ENCODE results near the gene BEGAIN.

The BEGAIN gene

DNA sequence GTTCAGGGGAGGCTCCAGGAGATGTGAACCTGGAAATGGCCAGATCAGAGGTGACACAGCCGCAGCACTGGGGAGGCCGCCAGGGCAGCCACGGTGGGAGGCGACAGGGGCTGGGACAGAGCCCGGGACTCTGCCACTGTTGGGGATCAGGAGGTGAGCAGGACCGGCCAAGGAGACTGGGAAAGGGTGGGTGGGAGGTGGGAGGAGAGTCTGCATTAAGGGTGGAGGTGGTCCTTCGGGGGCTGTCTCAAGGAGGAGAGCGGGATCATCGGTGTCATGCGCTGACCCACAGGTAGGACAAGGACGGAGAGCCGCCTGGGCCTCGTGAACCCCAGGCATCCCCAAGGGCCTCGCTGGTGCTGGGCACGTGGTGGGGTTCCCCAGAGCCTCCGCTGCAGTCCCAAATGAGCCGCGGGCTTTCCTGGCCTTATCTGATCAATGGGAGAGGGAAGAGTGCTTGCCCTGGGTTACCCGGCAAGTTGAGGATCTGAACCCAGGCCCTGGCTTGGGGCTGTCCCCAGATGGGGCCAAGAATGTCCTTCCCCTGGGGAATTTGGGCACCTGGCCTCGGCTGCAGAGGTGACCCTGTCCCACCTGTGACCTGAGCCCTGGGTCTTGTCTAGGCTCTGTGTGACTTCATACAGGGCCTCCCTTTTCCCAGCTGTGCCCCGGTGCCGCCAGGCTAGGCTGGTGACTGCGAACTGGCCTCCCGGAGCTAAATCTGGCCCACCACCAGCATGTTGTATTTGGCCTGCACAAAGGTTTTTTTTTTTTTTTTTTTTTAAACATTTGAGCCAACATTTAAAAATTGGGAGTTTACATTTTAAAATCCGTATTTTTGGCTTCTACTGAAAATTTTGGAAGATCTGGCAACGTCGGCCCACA, 13.2 kb downstream of the BEGAIN start:
- no peak for DNase-seq (ENCODE audit: low spot score)
- TF ChIP-seq, protein P1, sequence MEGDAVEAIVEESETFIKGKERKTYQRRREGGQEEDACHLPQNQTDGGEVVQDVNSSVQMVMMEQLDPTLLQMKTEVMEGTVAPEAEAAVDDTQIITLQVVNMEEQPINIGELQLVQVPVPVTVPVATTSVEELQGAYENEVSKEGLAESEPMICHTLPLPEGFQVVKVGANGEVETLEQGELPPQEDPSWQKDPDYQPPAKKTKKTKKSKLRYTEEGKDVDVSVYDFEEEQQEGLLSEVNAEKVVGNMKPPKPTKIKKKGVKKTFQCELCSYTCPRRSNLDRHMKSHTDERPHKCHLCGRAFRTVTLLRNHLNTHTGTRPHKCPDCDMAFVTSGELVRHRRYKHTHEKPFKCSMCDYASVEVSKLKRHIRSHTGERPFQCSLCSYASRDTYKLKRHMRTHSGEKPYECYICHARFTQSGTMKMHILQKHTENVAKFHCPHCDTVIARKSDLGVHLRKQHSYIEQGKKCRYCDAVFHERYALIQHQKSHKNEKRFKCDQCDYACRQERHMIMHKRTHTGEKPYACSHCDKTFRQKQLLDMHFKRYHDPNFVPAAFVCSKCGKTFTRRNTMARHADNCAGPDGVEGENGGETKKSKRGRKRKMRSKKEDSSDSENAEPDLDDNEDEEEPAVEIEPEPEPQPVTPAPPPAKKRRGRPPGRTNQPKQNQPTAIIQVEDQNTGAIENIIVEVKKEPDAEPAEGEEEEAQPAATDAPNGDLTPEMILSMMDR (IDR thresholded peaks at IDR 0.05; ENCODE audit: extremely low read depth, missing control alignments) = no peak

DNA sequence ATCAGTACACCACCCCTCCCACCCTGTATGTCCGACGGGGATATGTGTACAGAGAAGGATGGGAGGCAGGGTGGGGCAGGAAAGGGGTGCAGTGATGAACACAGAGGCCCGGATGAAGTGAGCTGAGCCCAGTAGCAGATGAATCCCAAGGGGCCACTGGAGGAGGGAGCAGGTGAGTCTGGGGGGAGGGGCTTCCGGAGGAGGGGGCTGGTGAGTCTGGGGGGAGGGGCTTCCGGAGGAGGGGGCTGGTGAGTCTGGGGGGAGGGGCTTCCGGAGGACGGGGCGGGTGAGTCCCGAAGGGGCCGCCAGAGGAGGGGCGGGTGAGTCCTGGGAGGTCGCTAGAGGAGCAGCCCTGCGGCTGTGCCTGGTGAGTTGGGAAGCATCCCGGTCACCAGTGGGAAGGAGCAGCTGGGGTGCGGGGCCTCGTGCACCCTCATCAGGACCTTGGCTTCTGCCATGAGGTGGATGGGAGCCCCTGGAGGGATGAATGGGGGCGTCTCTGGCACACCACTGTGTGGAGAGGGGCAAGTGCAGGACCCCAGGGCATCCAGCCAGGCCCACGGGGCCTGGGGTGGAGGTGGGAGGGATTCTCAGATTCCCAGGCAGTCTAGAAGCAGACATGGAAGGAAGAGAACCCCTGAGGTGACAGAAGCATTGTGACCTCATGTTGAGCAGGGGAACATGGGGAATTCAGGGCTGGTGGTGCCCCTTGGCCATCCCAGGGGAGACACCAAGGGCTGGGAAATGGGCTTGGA, 14.0 kb downstream of the BEGAIN start:
- TF ChIP-seq, protein P1 (IDR thresholded peaks at IDR 0.05; ENCODE audit: extremely low read depth, missing control alignments) = no peak
- no peak for DNase-seq (ENCODE audit: low spot score)

DNA sequence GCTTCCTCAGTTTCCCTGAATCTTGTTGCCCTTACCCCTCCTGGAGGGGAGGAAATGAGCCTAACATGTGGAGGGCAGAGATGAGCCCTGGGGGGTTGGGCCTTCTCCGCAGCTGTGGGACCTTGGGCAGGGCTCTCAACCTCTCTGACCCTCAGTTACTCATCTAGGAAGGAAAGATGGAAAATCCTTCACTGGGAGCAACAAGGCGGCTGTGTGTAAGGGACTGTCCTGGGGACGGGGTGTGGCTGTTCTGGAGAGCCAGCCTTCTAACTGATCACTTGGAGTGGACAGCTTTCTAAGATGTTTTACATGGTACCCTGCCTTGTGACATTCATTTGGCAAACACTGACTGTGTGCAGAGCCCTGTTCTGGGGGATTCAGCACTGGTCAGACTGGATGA, 14.7 kb downstream of the BEGAIN start:
- TF ChIP-seq, protein P1 (IDR thresholded peaks at IDR 0.05; ENCODE audit: extremely low read depth, missing control alignments) = no peak
- DNase-seq (ENCODE audit: low spot score) = no peak

- DNase-seq (ENCODE audit: low spot score) = no peak
- TF ChIP-seq, protein P1 (IDR thresholded peaks at IDR 0.05; ENCODE audit: extremely low read depth, missing control alignments) = no peak
Measured at GRCh38 chr14:100571837-100572236, 15.4 kb downstream of the BEGAIN start.

DNA sequence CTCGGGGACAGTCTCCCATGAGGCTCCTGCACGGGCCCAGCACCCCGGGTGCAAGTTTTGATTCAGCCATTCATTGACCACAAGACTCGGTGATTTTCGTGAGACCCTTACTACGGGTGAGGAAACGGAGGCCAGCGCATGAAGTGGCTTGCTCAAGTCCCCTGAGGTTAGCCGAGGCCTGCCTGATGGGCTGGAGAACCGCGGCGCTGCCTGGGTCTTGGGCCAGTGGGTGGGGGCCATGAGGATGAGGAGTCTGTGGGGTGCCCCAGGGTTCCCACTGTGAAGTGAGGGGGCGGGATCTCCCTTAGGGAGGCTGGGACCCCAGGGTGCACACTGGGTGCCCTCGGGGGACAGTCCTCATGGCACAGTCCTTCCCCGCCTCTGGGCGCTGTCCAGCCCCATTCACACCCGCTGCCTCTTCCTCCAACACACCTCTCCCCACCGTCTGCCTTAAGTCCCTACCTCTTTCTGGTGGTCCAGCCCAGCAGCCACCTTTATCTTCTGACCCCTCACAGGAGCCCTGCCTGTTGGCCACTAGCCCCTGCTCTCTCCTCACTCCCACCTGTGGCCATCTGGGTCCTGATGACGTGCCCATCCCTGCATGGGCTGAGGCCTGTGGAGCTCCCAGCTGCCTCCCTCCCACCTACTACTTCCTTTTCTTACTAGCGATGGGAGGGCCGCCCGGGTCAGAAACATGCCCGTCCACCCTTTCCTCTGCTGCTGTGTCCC, 16.3 kb downstream of the BEGAIN start:
- no peak for DNase-seq (ENCODE audit: low spot score)
- TF ChIP-seq, protein P1 (IDR thresholded peaks at IDR 0.05; ENCODE audit: extremely low read depth, missing control alignments) = no peak

- DNase-seq (ENCODE audit: low spot score) = no peak
- TF ChIP-seq, protein P1 (IDR thresholded peaks at IDR 0.05; ENCODE audit: extremely low read depth, missing control alignments) = no peak
Measured at GRCh38 chr14:100569734-100570286, 17.4 kb downstream of the BEGAIN start.
